ENCODE measurements around the gene RAB3A.

The RAB3A gene

GRCh38 chr19:18158467-18158866 is 45.4 kb downstream of the RAB3A start:
- H3K4me3 ChIP-seq (ENCODE audit: low read depth, low read length): no peak overlapping the region
- H3K36me3 ChIP-seq: peaks cover 47% of the 10 kb centered on the region

GRCh38 chr19:18157465-18158063 is 46.3 kb downstream of the RAB3A start:
- Histone ChIP-seq H3K4me3 (ENCODE audit: low read depth, low read length) (peak overlapping the region; percentile 31), H3K27me3 (no peaks in the 10 kb centered on the region), H3K9me3 (no peaks in the 10 kb centered on the region), H3K4me1 (peaks cover 20% of the 10 kb centered on the region), H3K36me3 (peaks cover 40% of the 10 kb centered on the region)
- no peak for TF ChIP-seq CTCF (IDR thresholded peaks at IDR 0.05; ENCODE audit: low read depth, low read length)
- peak; percentile 92 for DNase-seq

More at GRCh38 chr19:18158467-18158866, 45.4 kb downstream of the RAB3A start:
- Histone ChIP-seq H3K27me3 (no peaks in the 10 kb centered on the region), H3K9me3 (no peaks in the 10 kb centered on the region), H3K4me1 (peaks cover 20% of the 10 kb centered on the region)
- no peak for DNase-seq
- TF ChIP-seq CTCF (IDR thresholded peaks at IDR 0.05; ENCODE audit: low read depth, low read length): no peak

GRCh38 chr19:18156841-18157464 is 46.9 kb downstream of the RAB3A start:
- TF ChIP-seq CTCF (IDR thresholded peaks at IDR 0.05; ENCODE audit: low read depth, low read length): no peak
- Histone ChIP-seq H3K36me3 (peaks cover 35% of the 10 kb centered on the region), H3K9me3 (no peaks in the 10 kb centered on the region), H3K4me3 (ENCODE audit: low read depth, low read length) (peak overlapping the region; percentile 31), H3K27me3 (no peaks in the 10 kb centered on the region), H3K4me1 (peaks cover 20% of the 10 kb centered on the region)
- peak; percentile 98 for DNase-seq

- peaks cover 30% of the 10 kb centered on the region for H3K36me3 ChIP-seq
- no peaks in the 10 kb centered on the region for H3K9me3 ChIP-seq
- peaks cover 22% of the 10 kb centered on the region for H3K4me1 ChIP-seq
- no peak for DNase-seq
- no peak overlapping the region for H3K4me3 ChIP-seq (ENCODE audit: low read depth, low read length)
- TF ChIP-seq CTCF (IDR thresholded peaks at IDR 0.05; ENCODE audit: low read depth, low read length): no peak
- no peaks in the 10 kb centered on the region for H3K27me3 ChIP-seq
These were observed 47.6 kb downstream of the RAB3A start for GRCh38 chr19:18156268-18156667.

DNA sequence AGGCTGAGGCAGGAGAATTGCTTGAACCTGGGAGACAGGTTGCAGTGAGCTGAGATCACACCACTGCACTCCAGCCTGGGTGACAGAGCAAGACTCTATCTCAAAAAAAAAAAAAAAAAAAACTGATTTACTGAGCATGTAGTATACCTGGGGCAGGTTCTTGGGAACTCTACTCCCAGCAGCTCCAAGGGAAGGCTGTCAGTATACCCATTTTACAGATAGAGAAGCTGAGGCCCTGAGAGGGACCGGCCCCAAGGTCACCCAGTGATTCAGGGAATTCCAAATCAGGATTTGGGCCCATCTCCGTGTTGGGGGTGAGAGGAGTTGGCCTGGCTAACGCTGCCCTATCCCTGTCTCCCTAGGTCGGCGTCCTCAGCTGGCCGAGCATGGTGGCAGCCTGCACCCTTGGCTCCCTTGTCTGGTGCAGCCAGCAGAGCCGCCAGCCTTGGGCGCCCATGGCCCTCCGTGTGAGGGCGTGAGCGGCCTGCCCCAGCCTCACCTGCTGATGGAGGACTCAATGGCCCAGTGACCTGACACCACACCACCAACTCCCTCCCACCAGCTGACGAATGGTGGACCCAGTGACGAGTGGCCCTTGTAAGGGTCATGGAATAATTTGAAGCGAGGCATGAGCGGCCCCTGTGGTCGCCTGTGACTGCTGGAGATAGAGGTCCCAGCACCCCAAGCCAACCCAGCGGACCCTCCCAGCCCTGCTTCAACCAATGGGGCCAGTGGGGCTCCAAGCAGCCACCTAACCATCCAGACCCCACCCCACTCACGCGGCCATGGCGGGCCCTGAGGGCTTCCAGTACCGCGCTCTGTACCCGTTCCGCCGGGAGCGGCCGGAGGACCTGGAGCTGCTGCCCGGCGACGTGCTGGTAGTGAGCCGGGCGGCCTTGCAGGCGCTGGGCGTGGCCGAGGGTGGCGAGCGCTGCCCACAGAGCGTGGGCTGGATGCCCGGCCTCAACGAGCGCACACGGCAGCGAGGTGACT is 48.5 kb downstream of the RAB3A start:
- H3K4me3 ChIP-seq (ENCODE audit: low read depth, low read length): no peak overlapping the region
- peaks cover 25% of the 10 kb centered on the region for H3K36me3 ChIP-seq
- no peaks in the 10 kb centered on the region for H3K9me3 ChIP-seq
- no peaks in the 10 kb centered on the region for H3K27me3 ChIP-seq
- TF ChIP-seq CTCF (IDR thresholded peaks at IDR 0.05; ENCODE audit: low read depth, low read length): no peak
- peaks cover 22% of the 10 kb centered on the region for H3K4me1 ChIP-seq
- no peak for DNase-seq
